ENCODE measurements around the gene PHKB.

PHKB gene

GRCh38 chr16:47473792-47474191, 12.7 kb downstream of the PHKB start:
- Histone ChIP-seq H3K9me3 (replicated peaks; ENCODE audit: insufficient read depth, low read length) (no peaks in the 10 kb centered on the region), H3K27me3 (replicated peaks; ENCODE audit: insufficient read depth, low read length) (no peaks in the 10 kb centered on the region), H3K4me2 (ENCODE audit: low read depth, low read length) (no peak overlapping the region), H4K20me1 (ENCODE audit: insufficient read depth, low read length) (no peaks in the 10 kb centered on the region), H3K9me2 (replicated peaks; ENCODE audit: insufficient read depth, low read length) (no peaks in the 10 kb centered on the region), H3K9ac (ENCODE audit: low read length) (no peak overlapping the region), H3K27ac (ENCODE audit: low read length) (no peak overlapping the region), H3K4me1 (ENCODE audit: low read length) (no peaks in the 10 kb centered on the region), H3K79me2 (ENCODE audit: low read length) (peaks cover 14% of the 10 kb centered on the region), H3K36me3 (replicated peaks; ENCODE audit: insufficient read depth, low read length) (no peaks in the 10 kb centered on the region; the same call in 1 of the 2 replicates), H3K4me3 (ENCODE audit: low read length) (no peak overlapping the region), H2AFZ (ENCODE audit: low read length) (no peak overlapping the region), H3F3A (ENCODE audit: insufficient read depth, low read length) (no peaks in the 10 kb centered on the region)
- DNase-seq, result no peak
- TF ChIP-seq CTCF (IDR thresholded peaks at IDR 0.05; ENCODE audit: low read length), result no peak
- no peak for TF ChIP-seq EZH2 (optimal IDR thresholded peaks at IDR 0.05; ENCODE audit: low read depth, low read length)
- no peak for TF ChIP-seq EZH2phosphoT487 (IDR thresholded peaks at IDR 0.05; ENCODE audit: low read length)

DNA sequence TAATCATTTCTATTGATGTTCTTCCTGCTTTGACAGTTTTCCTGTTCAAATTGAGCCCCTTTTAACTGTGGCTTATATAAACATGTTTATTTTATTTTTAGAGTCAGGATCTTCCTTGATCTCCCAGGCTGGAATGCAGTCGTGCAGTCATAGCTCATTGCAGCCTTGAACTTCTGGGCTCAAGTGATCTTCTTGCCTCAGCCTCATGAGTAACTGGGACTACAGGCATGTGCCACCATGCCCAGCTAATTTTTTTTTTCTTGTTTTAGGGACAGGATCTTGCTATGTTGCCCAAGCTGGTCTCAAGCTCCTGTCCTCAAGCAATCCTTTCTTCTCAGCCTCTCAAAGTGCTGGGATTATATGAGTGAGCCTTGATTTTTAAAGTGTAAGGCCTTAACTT, 14.7 kb downstream of the PHKB start:
- Histone ChIP-seq H4K20me1 (ENCODE audit: insufficient read depth, low read length) (no peaks in the 10 kb centered on the region), H3K9me2 (replicated peaks; ENCODE audit: insufficient read depth, low read length) (no peaks in the 10 kb centered on the region), H3K36me3 (replicated peaks; ENCODE audit: insufficient read depth, low read length) (no peaks in the 10 kb centered on the region; the same call in 1 of the 2 replicates), H3K4me3 (ENCODE audit: low read length) (no peak overlapping the region), H3K9ac (ENCODE audit: low read length) (no peak overlapping the region), H3K4me1 (ENCODE audit: low read length) (no peaks in the 10 kb centered on the region), H3F3A (ENCODE audit: insufficient read depth, low read length) (no peaks in the 10 kb centered on the region), H2AFZ (ENCODE audit: low read length) (no peak overlapping the region), H3K27me3 (replicated peaks; ENCODE audit: insufficient read depth, low read length) (no peaks in the 10 kb centered on the region), H3K79me2 (ENCODE audit: low read length) (peaks cover 7% of the 10 kb centered on the region), H3K27ac (ENCODE audit: low read length) (no peak overlapping the region), H3K9me3 (replicated peaks; ENCODE audit: insufficient read depth, low read length) (no peaks in the 10 kb centered on the region), H3K4me2 (ENCODE audit: low read depth, low read length) (no peak overlapping the region)
- no peak for DNase-seq
- TF ChIP-seq CTCF (IDR thresholded peaks at IDR 0.05; ENCODE audit: low read length), result no peak
- no peak for TF ChIP-seq EZH2phosphoT487 (IDR thresholded peaks at IDR 0.05; ENCODE audit: low read length)
- no peak for TF ChIP-seq EZH2 (optimal IDR thresholded peaks at IDR 0.05; ENCODE audit: low read depth, low read length)

GRCh38 chr16:47476654-47477345, 15.7 kb downstream of the PHKB start:
- no peak overlapping the region for H3K9ac ChIP-seq (ENCODE audit: low read length)
- H3K36me3 ChIP-seq (replicated peaks; ENCODE audit: insufficient read depth, low read length), result no peaks in the 10 kb centered on the region; the same call in 1 of the 2 replicates
- no peak overlapping the region for H2AFZ ChIP-seq (ENCODE audit: low read length)
- no peaks in the 10 kb centered on the region for H3K9me3 ChIP-seq (replicated peaks; ENCODE audit: insufficient read depth, low read length)
- no peak overlapping the region for H3K4me2 ChIP-seq (ENCODE audit: low read depth, low read length)
- TF ChIP-seq EZH2 (optimal IDR thresholded peaks at IDR 0.05; ENCODE audit: low read depth, low read length), result no peak
- H3K27ac ChIP-seq (ENCODE audit: low read length), result no peak overlapping the region
- no peaks in the 10 kb centered on the region for H3K9me2 ChIP-seq (replicated peaks; ENCODE audit: insufficient read depth, low read length)
- no peak overlapping the region for H3K4me3 ChIP-seq (ENCODE audit: low read length)
- H3K79me2 ChIP-seq (ENCODE audit: low read length), result peaks cover 4% of the 10 kb centered on the region; the same call in 1 of the 2 replicates
- no peak for DNase-seq
- H3K27me3 ChIP-seq (replicated peaks; ENCODE audit: insufficient read depth, low read length), result no peaks in the 10 kb centered on the region
- no peaks in the 10 kb centered on the region for H3F3A ChIP-seq (ENCODE audit: insufficient read depth, low read length)
- H4K20me1 ChIP-seq (ENCODE audit: insufficient read depth, low read length), result no peaks in the 10 kb centered on the region
- H3K4me1 ChIP-seq (ENCODE audit: low read length), result no peaks in the 10 kb centered on the region

GRCh38 chr16:47477679-47478078, 16.5 kb downstream of the PHKB start:
- Histone ChIP-seq H3K27ac (ENCODE audit: low read length) (no peak overlapping the region), H3K4me2 (ENCODE audit: low read depth, low read length) (no peak overlapping the region), H3K9me3 (replicated peaks; ENCODE audit: insufficient read depth, low read length) (no peaks in the 10 kb centered on the region), H3F3A (ENCODE audit: insufficient read depth, low read length) (no peaks in the 10 kb centered on the region), H3K9me2 (replicated peaks; ENCODE audit: insufficient read depth, low read length) (no peaks in the 10 kb centered on the region), H3K79me2 (ENCODE audit: low read length) (no peaks in the 10 kb centered on the region; the same call in 1 of the 2 replicates), H2AFZ (ENCODE audit: low read length) (no peak overlapping the region), H3K4me1 (ENCODE audit: low read length) (no peaks in the 10 kb centered on the region), H3K27me3 (replicated peaks; ENCODE audit: insufficient read depth, low read length) (no peaks in the 10 kb centered on the region), H4K20me1 (ENCODE audit: insufficient read depth, low read length) (no peaks in the 10 kb centered on the region), H3K36me3 (replicated peaks; ENCODE audit: insufficient read depth, low read length) (no peaks in the 10 kb centered on the region; the same call in 1 of the 2 replicates), H3K4me3 (ENCODE audit: low read length) (no peak overlapping the region), H3K9ac (ENCODE audit: low read length) (no peak overlapping the region)
- TF ChIP-seq EZH2 (optimal IDR thresholded peaks at IDR 0.05; ENCODE audit: low read depth, low read length) (no peak), CTCF (IDR thresholded peaks at IDR 0.05; ENCODE audit: low read length) (no peak), EZH2phosphoT487 (IDR thresholded peaks at IDR 0.05; ENCODE audit: low read length) (no peak)
- DNase-seq, result no peak

Measured in MM.1S (cell line).